ENCODE data around the gene CLDN4.

- TF ChIP-seq ETS1 (IDR thresholded peaks at IDR 0.05), result no peak
- TF ChIP-seq CTCF (conservative IDR thresholded peaks at IDR 0.05; ENCODE audit: low read depth in 2 of 2), result peak in 1 of 2 experiments; percentile 30; a peak in 1 of 4 replicates
- no peak for TF ChIP-seq EZH2 (IDR thresholded peaks at IDR 0.05; ENCODE audit: low read depth, unreplicated experiment)
- no peak for TF ChIP-seq JUNB (IDR thresholded peaks at IDR 0.05; ENCODE audit: unreplicated experiment)
- TF ChIP-seq CREB1 (CRISPR knock-in tag; IDR thresholded peaks at IDR 0.05; ENCODE audit: low read depth), result no peak
- TF ChIP-seq REST (IDR thresholded peaks at IDR 0.05; ENCODE audit: unreplicated experiment), result no peak
- TF ChIP-seq POLR2AphosphoS5 (IDR thresholded peaks at IDR 0.05; ENCODE audit: low read depth), result no peak
- no peak for TF ChIP-seq ZNF114 (CRISPR knock-in tag; IDR thresholded peaks at IDR 0.05)
- TF ChIP-seq EZH2phosphoT487 (IDR thresholded peaks at IDR 0.05; ENCODE audit: unreplicated experiment), result no peak
- TF ChIP-seq ZNF331 (CRISPR knock-in tag; IDR thresholded peaks at IDR 0.05; ENCODE audit: low read depth), result no peak
- no peak for TF ChIP-seq STAT1 (IDR thresholded peaks at IDR 0.05; ENCODE audit: unreplicated experiment)
These were observed 21.7 kb downstream of the CLDN4 start for GRCh38 chr7:73852500-73852899.
